GM11168 (cell line): ENCODE data around the gene ZBTB12.
"Not testable (repeated sequence)": the region's sequence is repeated elsewhere in the genome, so short reads cannot be mapped to it uniquely, and the experiment has no call there.

Source experiments
- in situ Hi-C: fragments of 300-500 bp; cut with MboI; formaldehyde crosslinking; loops from one replicate; pipeline ENCODE4 v1.12.0; 2022; ENCODE audit warnings: low sequenced_read_pairs; ENCODE audit not compliant: unreplicated experiment

ZBTB12 gene, protein sequence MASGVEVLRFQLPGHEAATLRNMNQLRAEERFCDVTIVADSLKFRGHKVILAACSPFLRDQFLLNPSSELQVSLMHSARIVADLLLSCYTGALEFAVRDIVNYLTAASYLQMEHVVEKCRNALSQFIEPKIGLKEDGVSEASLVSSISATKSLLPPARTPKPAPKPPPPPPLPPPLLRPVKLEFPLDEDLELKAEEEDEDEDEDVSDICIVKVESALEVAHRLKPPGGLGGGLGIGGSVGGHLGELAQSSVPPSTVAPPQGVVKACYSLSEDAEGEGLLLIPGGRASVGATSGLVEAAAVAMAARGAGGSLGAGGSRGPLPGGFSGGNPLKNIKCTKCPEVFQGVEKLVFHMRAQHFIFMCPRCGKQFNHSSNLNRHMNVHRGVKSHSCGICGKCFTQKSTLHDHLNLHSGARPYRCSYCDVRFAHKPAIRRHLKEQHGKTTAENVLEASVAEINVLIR

DNA sequence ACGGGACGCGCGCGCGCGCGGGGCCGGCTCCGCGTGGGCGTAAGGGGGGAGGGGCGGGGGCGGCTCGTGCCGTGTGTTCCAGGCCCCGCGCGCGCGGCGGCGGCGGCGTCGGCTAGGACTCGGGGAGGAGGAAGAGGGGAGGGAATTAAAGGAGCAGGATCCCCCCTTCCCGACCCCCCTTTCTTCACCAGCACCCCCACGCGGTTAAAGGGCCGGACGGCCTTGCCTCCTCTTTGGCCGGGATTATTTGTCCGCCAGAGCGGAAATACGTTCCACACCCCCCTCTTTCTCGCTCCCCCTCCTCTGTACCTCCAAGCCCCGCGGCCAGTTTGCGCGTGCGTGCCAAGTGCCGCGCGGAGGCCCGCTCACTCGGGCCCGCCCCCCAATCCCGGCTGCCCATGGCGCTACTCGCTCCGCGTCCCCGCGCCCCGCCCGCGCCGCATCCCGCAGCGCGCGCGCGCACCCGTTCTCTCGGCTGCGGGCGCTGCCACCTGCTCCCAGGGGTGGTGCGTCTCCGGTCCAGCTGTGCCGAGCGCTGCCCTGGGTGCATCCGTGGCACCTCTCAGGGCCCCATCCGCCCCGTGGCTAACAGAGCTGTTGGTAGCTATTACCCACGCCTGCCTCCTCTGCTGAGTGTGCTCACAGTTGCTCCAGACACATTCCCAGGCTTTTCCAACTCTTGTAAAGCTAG is at the start of gene ZBTB12:
ZBTB12 (minus strand) TSS at position 134 of the 691 bp plus-strand sequence. CDS start 781 bp downstream, outside the sequence.
- in situ Hi-C loops, result no loop called here

DNA sequence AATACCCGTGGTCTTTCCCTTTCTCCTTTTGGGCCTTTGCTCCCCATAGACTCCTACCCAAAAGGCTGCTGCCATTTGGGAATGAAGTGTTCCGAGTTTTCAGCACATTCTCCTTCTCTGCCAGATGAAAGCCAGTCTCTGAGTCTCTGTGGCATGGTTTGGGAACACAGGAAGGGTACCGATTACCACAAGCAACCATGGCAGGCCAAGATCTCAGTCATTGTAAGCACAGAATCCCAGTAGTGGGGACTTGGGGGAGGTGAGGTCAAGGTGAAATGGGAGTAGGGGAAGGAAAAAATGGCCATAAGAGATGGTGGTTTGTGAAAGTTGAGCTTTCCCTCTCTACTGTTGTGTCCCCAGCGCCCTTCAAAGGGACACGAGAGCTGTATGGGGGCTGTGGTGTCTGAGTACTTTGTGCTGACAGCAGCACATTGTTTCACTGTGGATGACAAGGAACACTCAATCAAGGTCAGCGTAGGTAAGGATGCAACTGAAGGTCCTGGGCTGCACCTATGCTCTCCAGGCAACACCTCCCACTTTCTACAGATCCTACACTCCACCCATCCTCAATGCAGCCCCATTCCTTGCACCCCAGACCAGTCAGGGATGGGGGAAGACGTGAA is 48.2 kb upstream of the ZBTB12 start:
- in situ Hi-C loops, result no loop called here

DNA sequence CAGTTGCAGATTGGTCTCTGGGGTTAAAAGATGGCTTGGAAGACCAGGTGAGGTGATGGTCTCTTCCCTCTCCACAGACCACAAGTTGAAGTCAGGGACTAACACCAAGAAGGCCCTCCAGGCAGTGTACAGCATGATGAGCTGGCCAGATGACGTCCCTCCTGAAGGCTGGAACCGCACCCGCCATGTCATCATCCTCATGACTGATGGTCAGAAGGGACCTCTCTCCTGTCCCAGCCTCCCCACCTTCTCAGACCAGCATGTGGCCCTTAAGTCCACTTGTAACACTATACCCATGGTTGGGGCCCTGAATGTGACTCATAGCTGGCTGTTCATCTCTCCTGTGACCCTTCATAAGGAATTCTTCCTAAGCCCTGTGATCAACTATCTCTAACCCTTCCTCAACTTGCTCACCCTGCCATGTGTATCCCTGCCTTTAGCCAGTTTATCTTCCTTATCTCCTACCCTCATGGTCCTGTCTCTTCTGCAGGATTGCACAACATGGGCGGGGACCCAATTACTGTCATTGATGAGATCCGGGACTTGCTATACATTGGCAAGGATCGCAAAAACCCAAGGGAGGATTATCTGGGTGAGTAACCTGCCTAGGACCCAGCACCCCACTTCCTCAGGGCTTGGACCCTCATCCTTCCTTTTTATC is 47.0 kb upstream of the ZBTB12 start:
- in situ Hi-C loops, result no loop called here

DNA sequence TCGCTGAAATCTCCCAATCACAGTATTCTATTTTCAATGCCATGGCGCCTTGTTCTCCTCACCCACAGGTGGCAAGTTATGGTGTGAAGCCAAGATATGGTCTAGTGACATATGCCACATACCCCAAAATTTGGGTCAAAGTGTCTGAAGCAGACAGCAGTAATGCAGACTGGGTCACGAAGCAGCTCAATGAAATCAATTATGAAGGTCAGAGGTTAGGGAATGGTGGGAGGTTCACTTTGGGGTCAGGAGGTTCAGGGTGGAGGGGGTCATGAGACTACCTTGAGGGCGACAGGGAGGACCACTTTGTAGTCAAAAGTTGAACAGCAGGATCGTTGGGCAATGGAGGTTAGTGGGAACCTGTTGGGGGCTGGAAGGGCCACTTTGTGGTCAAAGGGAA is 46.4 kb upstream of the ZBTB12 start:
- in situ Hi-C loops, result no loop called here

DNA sequence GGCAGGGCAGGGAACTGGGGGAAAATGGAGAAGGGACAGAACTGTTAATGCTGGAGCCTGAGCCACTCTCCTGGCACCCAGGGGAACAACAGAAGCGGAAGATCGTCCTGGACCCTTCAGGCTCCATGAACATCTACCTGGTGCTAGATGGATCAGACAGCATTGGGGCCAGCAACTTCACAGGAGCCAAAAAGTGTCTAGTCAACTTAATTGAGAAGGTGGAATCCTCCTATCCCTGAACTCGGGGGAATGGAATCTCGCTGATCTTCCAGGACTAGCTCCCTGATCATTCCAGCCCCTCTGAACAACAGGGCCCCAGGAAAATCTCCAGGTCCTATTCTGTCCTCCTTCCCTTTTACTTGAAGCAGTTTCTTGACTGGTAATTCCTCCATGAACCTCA is 46.0 kb upstream of the ZBTB12 start:
- in situ Hi-C loops, result no loop called here

DNA sequence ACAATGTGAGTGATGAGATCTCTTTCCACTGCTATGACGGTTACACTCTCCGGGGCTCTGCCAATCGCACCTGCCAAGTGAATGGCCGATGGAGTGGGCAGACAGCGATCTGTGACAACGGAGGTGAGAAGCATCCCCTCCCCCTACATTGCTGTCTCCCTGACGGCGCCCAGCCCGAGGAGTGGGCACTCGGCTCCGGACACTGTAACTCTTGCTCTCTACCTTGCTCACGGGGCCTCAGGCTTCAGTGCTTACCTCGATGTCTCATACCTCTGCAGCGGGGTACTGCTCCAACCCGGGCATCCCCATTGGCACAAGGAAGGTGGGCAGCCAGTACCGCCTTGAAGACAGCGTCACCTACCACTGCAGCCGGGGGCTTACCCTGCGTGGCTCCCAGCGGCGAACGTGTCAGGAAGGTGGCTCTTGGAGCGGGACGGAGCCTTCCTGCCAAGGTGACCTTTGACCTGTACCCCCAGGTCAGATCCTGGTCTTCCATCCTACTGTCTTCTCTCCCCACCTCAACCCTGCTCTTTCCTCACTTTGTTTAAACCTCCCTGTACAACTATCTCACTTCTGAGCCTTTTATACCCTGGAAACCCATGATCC is 45.3 kb upstream of the ZBTB12 start:
- in situ Hi-C loops, result no loop called here

DNA sequence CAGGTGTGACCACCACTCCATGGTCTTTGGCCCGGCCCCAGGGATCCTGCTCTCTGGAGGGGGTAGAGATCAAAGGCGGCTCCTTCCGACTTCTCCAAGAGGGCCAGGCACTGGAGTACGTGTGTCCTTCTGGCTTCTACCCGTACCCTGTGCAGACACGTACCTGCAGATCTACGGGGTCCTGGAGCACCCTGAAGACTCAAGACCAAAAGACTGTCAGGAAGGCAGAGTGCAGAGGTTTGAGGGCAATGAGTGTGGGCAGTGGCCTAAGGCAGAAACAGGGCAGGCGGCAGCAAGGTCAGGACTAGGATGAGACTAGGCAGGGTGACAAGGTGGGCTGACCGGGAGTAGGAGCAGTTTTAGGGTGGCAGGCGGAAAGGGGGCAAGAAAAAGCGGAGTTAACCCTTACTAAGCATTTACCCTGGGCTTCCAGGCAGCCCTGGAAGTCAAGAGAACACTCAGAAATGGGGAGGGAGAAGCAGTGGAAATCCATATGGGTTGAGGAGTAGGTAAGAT is 44.5 kb upstream of the ZBTB12 start:
- in situ Hi-C loops, result no loop called here

DNA sequence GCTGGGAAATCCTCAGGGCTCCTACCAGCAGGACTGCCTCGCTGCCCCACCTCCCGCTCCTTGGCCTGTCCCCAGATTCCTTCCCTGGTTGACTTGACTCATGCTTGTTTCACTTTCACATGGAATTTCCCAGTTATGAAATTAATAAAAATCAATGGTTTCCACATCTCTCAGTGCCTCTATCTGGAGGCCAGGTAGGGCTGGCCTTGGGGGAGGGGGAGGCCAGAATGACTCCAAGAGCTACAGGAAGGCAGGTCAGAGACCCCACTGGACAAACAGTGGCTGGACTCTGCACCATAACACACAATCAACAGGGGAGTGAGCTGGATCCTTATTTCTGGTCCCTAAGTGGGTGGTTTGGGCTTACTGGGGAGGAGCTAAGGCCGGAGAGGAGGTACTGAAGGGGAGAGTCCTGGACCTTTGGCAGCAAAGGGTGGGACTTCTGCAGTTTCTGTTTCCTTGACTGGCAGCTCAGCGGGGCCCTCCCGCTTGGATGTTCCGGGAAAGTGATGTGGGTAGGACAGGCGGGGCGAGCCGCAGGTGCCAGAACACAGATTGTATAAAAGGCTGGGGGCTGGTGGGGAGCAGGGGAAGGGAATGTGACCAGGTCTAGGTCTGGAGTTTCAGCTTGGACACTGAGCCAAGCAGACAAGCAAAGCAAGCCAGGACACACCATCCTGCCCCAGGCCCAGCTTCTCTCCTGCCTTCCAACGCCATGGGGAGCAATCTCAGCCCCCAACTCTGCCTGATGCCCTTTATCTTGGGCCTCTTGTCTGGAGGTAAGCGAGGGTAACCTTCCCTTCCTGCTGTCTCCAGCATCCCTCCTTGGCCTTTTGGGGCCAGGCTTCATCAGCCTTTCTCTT is 43.9 kb upstream of the ZBTB12 start, which contains the start of gene CFB:
CFB (plus strand) TSS at position 589 of the 863 bp plus-strand sequence; CDS start at position 716, 127 bp downstream.
- in situ Hi-C loops, result no loop called here

DNA sequence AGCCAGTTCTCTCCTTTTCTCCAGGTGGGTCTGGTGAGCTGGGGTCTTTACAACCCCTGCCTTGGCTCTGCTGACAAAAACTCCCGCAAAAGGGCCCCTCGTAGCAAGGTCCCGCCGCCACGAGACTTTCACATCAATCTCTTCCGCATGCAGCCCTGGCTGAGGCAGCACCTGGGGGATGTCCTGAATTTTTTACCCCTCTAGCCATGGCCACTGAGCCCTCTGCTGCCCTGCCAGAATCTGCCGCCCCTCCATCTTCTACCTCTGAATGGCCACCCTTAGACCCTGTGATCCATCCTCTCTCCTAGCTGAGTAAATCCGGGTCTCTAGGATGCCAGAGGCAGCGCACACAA is 43.2 kb upstream of the ZBTB12 start:
- in situ Hi-C loops, result no loop called here

DNA sequence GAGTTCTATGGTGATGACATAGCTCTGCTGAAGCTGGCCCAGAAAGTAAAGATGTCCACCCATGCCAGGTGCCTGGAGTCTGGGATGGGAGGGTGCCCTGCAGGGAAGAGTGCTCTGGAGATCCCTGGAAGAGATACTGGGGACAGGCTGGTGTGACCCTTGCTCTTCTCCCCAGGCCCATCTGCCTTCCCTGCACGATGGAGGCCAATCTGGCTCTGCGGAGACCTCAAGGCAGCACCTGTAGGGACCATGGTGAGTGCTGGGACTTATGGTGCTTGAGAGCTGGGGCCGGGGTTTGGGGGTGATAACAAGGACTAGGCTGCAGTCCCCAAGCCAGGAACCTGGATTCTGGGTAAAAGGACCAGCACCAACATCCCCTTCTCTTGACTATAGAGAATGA is 41.9 kb upstream of the ZBTB12 start:
- in situ Hi-C loops, result no loop called here

DNA sequence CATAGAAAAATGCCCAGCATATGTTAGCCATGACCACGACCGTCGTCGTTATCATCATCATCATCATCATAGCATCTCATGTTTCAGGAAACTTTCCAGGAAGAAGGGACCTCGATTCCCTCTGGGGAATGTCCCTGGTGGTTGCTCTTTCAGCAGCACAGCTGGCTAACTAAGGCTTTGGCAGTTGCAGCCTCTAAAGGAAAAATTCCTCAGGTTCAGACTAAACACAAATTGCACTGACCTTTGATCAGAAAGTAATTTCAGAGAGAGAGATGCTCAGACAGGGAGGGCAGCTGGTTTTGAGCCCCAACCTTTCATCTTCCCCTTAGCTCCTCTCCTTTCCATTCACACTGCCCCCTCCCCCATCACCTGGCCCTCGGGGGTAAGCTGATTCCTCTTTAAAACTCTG is 38.4 kb upstream of the ZBTB12 start:
- in situ Hi-C loops, result no loop called here

DNA sequence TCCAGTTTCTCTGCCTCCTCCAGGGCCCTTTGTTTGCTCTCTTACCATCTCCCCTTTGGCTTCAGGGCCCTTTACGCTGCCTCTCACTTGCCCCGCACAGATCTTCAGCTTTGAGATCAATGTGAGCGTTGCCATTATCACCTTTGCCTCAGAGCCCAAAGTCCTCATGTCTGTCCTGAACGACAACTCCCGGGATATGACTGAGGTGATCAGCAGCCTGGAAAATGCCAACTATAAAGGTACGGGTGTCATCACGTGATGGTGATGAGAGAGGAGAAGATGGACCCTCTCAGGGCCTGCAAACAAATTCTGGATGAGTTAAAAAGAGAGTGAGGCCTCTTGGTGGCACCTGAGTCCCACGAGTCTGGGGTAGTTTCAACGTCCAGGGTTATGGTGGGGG is 33.9 kb upstream of the ZBTB12 start:
- in situ Hi-C loops, result no loop called here

DNA sequence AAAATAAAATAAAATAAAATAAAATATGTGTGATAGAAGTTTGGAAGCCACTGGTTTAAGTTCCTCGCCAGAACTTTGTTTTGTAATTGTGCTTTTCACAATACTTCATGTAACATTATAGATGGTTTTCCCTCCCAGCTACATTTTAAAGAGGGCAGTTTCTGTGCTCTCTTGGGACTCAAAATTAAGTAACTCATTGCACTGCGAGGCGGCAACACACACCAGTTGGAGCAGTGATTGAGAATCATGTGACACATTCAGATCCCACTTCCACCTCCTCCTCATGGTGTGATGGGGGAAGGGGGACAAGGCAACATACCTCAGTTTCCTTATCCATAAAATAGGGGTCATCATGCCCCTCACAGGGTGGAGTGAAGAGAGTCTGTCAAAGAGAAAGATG is 33.1 kb upstream of the ZBTB12 start:
- in situ Hi-C loops, result no loop called here

DNA sequence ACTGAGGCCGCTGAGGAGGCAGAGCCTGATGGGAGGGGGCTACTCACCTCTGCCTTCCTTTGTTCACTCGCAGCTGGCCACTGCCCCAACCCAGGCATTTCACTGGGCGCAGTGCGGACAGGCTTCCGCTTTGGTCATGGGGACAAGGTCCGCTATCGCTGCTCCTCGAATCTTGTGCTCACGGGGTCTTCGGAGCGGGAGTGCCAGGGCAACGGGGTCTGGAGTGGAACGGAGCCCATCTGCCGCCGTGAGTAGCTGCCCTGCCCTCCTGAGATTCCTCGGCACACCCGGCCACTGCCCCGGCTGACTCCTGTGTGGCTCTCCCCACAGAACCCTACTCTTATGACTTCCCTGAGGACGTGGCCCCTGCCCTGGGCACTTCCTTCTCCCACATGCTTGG is 31.7 kb upstream of the ZBTB12 start:
- in situ Hi-C loops, result no loop called here

DNA sequence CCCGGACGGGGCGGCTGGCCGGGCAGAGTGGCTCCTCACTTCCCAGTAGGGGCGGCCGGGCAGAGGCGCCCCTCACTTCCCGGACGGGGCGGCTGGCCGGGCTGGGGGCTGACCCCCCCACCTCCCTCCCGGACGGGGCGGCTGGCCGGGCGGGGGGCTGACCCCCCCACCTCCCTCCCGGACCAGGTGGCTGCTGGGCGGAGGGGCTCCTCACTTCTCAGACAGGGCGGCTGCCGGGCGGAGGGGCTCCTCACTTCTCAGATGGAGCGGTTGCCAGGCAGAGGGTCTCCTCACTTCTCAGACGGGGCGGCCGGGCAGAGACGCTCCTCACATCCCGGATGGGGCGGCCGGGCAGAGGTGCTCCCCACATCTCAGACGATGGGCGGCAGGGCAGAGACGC is 30.3 kb upstream of the ZBTB12 start:
- in situ Hi-C loops, result not testable (repeated sequence)

DNA sequence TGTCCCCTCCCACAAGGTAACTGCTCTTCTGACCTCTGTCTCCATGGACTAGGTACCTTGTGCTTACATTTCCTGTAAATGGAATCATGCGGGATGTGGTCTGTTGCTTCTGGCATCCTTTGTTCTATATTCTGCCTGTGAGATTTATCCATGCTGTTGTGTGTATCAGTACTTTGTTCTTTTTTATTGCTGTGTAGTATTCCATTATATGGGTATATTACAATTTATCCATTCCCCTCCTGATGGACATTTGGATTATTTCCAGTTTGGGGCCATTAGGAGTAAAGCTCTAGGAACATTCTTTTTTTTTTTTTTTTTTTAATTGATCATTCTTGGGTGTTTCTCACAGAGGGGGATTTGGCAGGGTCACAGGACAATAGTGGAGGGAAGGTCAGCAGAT is 29.1 kb upstream of the ZBTB12 start:
- in situ Hi-C loops, result no loop called here

DNA sequence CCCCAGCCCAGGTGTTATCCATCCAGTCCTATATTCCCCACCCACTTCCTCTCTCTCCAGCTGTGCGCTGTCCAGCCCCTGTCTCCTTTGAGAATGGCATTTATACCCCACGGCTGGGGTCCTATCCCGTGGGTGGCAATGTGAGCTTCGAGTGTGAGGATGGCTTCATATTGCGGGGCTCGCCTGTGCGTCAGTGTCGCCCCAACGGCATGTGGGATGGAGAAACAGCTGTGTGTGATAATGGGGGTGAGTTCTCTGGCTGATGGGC is 26.7 kb upstream of the ZBTB12 start:
- in situ Hi-C loops, result no loop called here

DNA sequence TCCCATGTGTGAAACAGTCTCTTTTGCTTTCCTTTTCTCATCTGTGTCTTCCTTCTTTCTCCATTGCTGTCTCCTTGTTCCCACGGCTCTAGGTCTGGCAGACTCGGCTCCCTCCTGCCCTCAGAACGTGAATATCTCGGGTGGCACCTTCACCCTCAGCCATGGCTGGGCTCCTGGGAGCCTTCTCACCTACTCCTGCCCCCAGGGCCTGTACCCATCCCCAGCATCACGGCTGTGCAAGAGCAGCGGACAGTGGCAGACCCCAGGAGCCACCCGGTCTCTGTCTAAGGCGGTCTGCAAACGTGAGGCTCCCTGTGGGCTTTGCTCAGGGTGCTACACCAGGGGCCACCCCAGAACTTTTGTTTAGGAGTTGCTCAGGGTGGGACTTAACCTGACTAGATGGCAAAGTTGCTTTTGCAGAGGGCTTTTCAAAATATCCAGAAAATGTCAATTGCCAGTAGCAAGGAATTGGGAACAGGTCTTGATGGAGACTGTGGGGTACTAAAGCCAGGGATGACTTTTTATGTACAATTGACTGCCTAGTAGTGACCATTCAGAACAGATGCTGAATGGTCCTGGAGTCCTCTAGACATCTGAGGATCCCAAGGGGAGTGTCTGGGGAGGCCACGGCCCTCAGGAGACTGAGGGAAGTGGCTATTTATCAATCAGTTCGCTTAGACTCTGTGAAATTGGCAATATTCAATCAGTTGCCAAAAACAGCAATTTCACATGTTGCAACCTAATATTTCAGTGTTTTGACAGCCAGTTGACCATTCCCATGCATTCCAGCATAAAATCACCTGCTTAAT is 26.2 kb upstream of the ZBTB12 start:
- in situ Hi-C loops, result no loop called here
